Measurements from ENCODE around the gene NUDT15.

- TF ChIP-seq CTCF (IDR thresholded peaks at IDR 0.05) (no peak), ZFX (IDR thresholded peaks at IDR 0.05; ENCODE audit: borderline replicate concordance) (no peak)
Measured at GRCh38 chr13:47991859-47992258, 45.7 kb upstream of the NUDT15 start.
